ENCODE measurements around the gene PKD1L1. TPM values are rescaled to one million over a fixed set of nuclear protein-coding genes. Genes with fewer than 3 reads are reported as not detected.

Gene PKD1L1
- polyA plus RNA-seq, 1 donor (not counting 4 experiments of a cell fraction or from before 2014, with no cell fraction given) = 0.04 TPM

- DNase-seq (ENCODE audit: low read depth, low spot score) = no peak
- Histone ChIP-seq H3K36me3 (ENCODE audit: control insufficient read depth in 2 of 2, extremely low read depth in 1 of 2, insufficient read depth in 2 of 2, low read length in 2 of 2) (no peaks in the 10 kb centered on the region), H3K4me2 (ENCODE audit: control insufficient read depth, extremely low read depth, insufficient read depth, low read depth, low read length) (no peak overlapping the region), H3K79me2 (ENCODE audit: control insufficient read depth, insufficient read depth, low read length) (no peaks in the 10 kb centered on the region), H2AFZ (ENCODE audit: control insufficient read depth, low read length) (no peak overlapping the region), H3K9ac (ENCODE audit: control insufficient read depth, extremely low read depth, insufficient read depth, low read length) (no peak overlapping the region), H3K9me1 (ENCODE audit: control insufficient read depth, extremely low read depth, insufficient read depth, low read length) (no peaks in the 10 kb centered on the region), H3K27me3 (ENCODE audit: control insufficient read depth, extremely low read depth, insufficient read depth, low read length) (no peaks in the 10 kb centered on the region), H4K20me1 (ENCODE audit: control insufficient read depth, extremely low read depth, insufficient read depth, low read length) (no peaks in the 10 kb centered on the region), H3K27ac (ENCODE audit: control insufficient read depth, insufficient read depth, low read length) (no peak overlapping the region), H3K9me3 (ENCODE audit: control insufficient read depth, low read depth, low read length) (no peaks in the 10 kb centered on the region), H3K4me3 (ENCODE audit: control insufficient read depth in 2 of 3, extremely low read depth in 1 of 3, insufficient read depth in 2 of 3, low read depth in 1 of 3, low read length in 3 of 3) (no peak overlapping the region), H3K4me1 (ENCODE audit: control insufficient read depth, extremely low read depth, insufficient read depth, low read length) (no peaks in the 10 kb centered on the region)
- dilution Hi-C loops (cut with MboI; ENCODE audit: extremely low pct_ligation_motif_present, low sequenced_read_pairs) = no loop called here
- no peak for FAIRE-seq
- TF ChIP-seq CTCF (optimal IDR thresholded peaks at IDR 0.05 in 1 of 3, IDR thresholded peaks at IDR 0.05 in 1 of 3, conservative IDR thresholded peaks at IDR 0.05 in 1 of 3; ENCODE audit: extremely low read depth in 1 of 3, insufficient read depth in 2 of 3, low read length in 3 of 3) (no peak), EZH2 (IDR thresholded peaks at IDR 0.05; ENCODE audit: low read length) (no peak)
Observed at GRCh38 chr7:47819607-47819920, 128.7 kb downstream of the PKD1L1 start.

GRCh38 chr7:47818796-47819606, 129.3 kb downstream of the PKD1L1 start:
- dilution Hi-C loops (cut with MboI; ENCODE audit: extremely low pct_ligation_motif_present, low sequenced_read_pairs) = no loop called here
- peak; percentile 74 to 97 (median 92) for TF ChIP-seq CTCF (optimal IDR thresholded peaks at IDR 0.05 in 1 of 3, IDR thresholded peaks at IDR 0.05 in 1 of 3, conservative IDR thresholded peaks at IDR 0.05 in 1 of 3; ENCODE audit: extremely low read depth in 1 of 3, insufficient read depth in 2 of 3, low read length in 3 of 3)
- no peak for TF ChIP-seq EZH2 (IDR thresholded peaks at IDR 0.05; ENCODE audit: low read length)
- no peaks in the 10 kb centered on the region for H3K79me2 ChIP-seq (ENCODE audit: control insufficient read depth, insufficient read depth, low read length)
- H3K4me1 ChIP-seq (ENCODE audit: control insufficient read depth, extremely low read depth, insufficient read depth, low read length) = no peaks in the 10 kb centered on the region
- H3K9me1 ChIP-seq (ENCODE audit: control insufficient read depth, extremely low read depth, insufficient read depth, low read length) = no peaks in the 10 kb centered on the region
- H3K4me2 ChIP-seq (ENCODE audit: control insufficient read depth, extremely low read depth, insufficient read depth, low read depth, low read length) = no peak overlapping the region
- H3K27me3 ChIP-seq (ENCODE audit: control insufficient read depth, extremely low read depth, insufficient read depth, low read length) = no peaks in the 10 kb centered on the region
- no peak overlapping the region for H3K27ac ChIP-seq (ENCODE audit: control insufficient read depth, insufficient read depth, low read length)
- H3K9me3 ChIP-seq (ENCODE audit: control insufficient read depth, low read depth, low read length) = no peaks in the 10 kb centered on the region
- no peak overlapping the region for H3K9ac ChIP-seq (ENCODE audit: control insufficient read depth, extremely low read depth, insufficient read depth, low read length)
- FAIRE-seq = peak; percentile 84
- H3K4me3 ChIP-seq (ENCODE audit: control insufficient read depth in 2 of 3, extremely low read depth in 1 of 3, insufficient read depth in 2 of 3, low read depth in 1 of 3, low read length in 3 of 3) = no peak overlapping the region
- H3K36me3 ChIP-seq (ENCODE audit: control insufficient read depth in 2 of 2, extremely low read depth in 1 of 2, insufficient read depth in 2 of 2, low read length in 2 of 2) = no peaks in the 10 kb centered on the region
- H2AFZ ChIP-seq (ENCODE audit: control insufficient read depth, low read length) = no peak overlapping the region
- no peak for DNase-seq (ENCODE audit: low read depth, low spot score)
- no peaks in the 10 kb centered on the region for H4K20me1 ChIP-seq (ENCODE audit: control insufficient read depth, extremely low read depth, insufficient read depth, low read length)
